ENCODE data around the gene PI4K2B. TPM values are rescaled to one million over a fixed set of nuclear protein-coding genes. Genes with fewer than 3 reads are reported as not detected.

Gene PI4K2B
- total RNA-seq, 5 donors from 2014 or later (not counting 1 experiment from before 2014, with no cell fraction given): 11.6 to 16.6 (median 14.6) TPM

DNA sequence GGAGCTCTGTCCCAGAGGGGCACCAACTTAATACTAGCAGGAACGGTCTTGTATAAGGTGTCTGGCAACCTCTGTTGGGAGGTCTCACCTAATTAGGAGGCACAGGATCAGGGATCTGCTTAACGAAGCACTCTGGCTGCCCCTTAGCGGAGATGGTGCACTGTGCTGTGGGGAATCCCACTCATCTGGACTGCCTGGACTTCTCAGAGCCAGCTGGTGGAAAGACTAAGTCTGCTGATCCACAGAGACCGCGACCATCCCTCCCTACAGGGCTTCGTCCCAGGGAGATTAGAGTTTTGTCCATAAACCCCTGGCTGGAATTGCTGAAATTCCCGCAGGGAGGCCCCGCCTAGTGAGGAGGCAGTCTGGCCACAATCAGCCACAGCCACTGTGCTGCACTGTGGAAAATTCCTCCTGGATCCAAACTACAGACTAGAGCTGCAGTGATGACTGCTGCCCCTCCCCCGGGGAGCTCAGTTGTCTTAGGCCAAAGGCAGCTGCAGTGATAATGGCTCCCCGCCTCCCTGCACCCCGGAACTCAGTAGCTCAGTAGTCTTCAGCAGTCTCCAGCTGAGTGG, 56.7 kb downstream of the PI4K2B start:
- H3K4me1 ChIP-seq (ENCODE audit: control insufficient read depth in 1 of 2, extremely low read depth in 1 of 2, insufficient read depth in 2 of 2, low read length in 2 of 2): no peaks in the 10 kb centered on the region
- ChIA-PET CTCF (no interaction called here), POLR2A (interaction anchor here in 1 of 2 donors (0.7 kb wide), 1 partner anchor 18 kb away, joined by 5 read pairs; no protein-coding TSS in a partner anchor)
- peaks cover 0 to 2% of the 10 kb centered on the region in 2 experiments for H3K27me3 ChIP-seq (replicated peaks in 1 of 2; ENCODE audit: control insufficient read depth in 2 of 2, extremely low read depth in 1 of 2, insufficient read depth in 2 of 2, low read length in 1 of 2)
- no peak for ATAC-seq (replicated peaks in 1 of 4)
- no peaks in the 10 kb centered on the region for H3K36me3 ChIP-seq (ENCODE audit: control insufficient read depth in 2 of 2, extremely low read depth in 1 of 2, insufficient read depth in 1 of 2, low read length in 1 of 2)
- no peak overlapping the region for H3K27ac ChIP-seq (ENCODE audit: low read length)
- peaks cover 4 to 7% of the 10 kb centered on the region in 2 donors for H3K27me3 Mint-ChIP-seq
- no peaks in the 10 kb centered on the region for H3K9me3 ChIP-seq
- H3K27ac Mint-ChIP-seq: no peak overlapping the region
- peaks cover 11% of the 10 kb centered on the region in 3 donors for H3K9me3 Mint-ChIP-seq
- DNase-seq: no peak
- no peaks in the 10 kb centered on the region for H3K4me1 Mint-ChIP-seq
- no peak overlapping the region for H3K4me3 ChIP-seq (ENCODE audit: control insufficient read depth in 1 of 2, extremely low read depth in 1 of 2, low read length in 1 of 2)
- 92% methylated on average over 7 of the region's 11 CpGs for WGBS (ENCODE audit: insufficient coverage)
- peaks cover 6% of the 10 kb centered on the region for H3K36me3 Mint-ChIP-seq
- H3K4me3 Mint-ChIP-seq: no peak overlapping the region

DNA sequence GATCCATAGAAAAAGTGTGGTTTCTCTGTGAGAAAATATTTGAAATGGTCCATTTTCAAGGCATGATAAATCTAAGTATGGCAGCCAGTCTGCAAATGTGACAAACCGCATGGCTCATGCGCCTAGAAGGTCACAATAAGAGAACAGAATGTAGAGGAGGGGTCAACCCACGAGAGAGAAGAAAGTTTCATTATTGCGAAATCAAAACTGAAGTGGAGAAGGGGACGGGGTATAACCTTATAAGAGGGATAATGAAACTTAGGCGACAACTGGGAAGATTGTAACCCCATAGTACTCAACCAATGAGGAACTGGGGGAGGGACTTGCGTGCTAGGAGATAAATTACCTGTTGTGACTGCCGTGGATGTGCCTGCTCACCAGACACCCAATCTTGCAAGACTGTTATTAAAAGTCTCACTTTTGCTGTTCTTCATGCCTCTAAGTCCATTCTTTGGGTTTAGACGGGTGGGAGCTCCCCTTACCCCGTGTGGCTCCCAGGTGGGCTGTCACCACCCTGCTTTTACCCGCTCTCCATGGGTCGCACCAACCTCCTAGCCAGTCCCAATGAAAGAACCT, 57.4 kb downstream of the PI4K2B start:
- Histone ChIP-seq H3K36me3 (ENCODE audit: control insufficient read depth in 2 of 2, extremely low read depth in 1 of 2, insufficient read depth in 1 of 2, low read length in 1 of 2) (no peaks in the 10 kb centered on the region), H3K4me1 (ENCODE audit: control insufficient read depth in 1 of 2, extremely low read depth in 1 of 2, insufficient read depth in 2 of 2, low read length in 2 of 2) (no peaks in the 10 kb centered on the region), H3K27ac (ENCODE audit: low read length) (no peak overlapping the region), H3K27me3 (replicated peaks in 1 of 2; ENCODE audit: control insufficient read depth in 2 of 2, extremely low read depth in 1 of 2, insufficient read depth in 2 of 2, low read length in 1 of 2) (peaks cover 0 to 2% of the 10 kb centered on the region in 2 experiments), H3K9me3 (no peaks in the 10 kb centered on the region), H3K4me3 (ENCODE audit: control insufficient read depth in 1 of 2, extremely low read depth in 1 of 2, low read length in 1 of 2) (no peak overlapping the region)
- peaks cover 4 to 7% of the 10 kb centered on the region in 2 donors for H3K27me3 Mint-ChIP-seq
- ATAC-seq (replicated peaks in 1 of 4) (no peak), DNase-seq (no peak)
- CTCF ChIA-PET: no interaction called here
- H3K9me3 Mint-ChIP-seq: peaks cover 11% of the 10 kb centered on the region in 3 donors
- H3K4me3 Mint-ChIP-seq: no peak overlapping the region
- no peak overlapping the region for H3K27ac Mint-ChIP-seq
- H3K4me1 Mint-ChIP-seq: no peaks in the 10 kb centered on the region
- 82% methylated on average over 6 of the region's 12 CpGs for WGBS (ENCODE audit: insufficient coverage)
- POLR2A ChIA-PET: interaction anchor here in 1 of 2 donors (0.7 kb wide), 1 partner anchor 114 kb away, joined by 3 read pairs; no protein-coding TSS in a partner anchor
- H3K36me3 Mint-ChIP-seq: peaks cover 6% of the 10 kb centered on the region

DNA sequence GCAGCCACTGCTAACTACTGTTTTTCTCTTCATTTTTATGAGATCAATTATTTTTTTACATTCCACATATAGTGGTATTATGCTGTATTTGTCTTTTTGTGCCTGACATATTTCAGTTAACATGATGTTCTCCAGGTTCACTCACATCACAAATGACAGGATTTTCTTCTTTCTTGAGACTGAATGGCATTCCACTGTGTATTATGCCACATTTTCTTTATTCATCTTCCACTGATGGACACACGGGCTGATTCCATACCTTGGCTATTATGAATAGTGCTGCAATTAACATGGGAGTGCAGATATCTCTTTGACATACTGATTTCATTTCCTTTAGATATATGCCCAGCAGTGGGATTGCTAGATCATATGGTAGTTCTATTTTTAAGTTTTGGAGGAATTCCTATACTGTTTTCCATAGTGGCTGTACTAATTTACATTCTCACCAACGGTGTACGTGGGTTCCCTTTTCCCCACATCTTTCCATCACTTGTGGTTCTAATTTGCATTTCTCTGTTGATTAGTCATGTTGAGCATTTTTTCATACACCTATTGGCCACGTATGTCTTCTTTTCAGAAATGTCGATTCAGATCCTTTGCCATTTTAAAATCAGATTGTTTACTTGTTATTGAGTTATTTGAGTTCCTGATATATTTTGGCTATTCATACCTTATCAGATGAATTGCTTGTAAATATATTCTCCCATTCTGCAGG, 63.9 kb downstream of the PI4K2B start:
- CTCF ChIA-PET: no interaction called here
- Histone ChIP-seq H3K4me1 (ENCODE audit: control insufficient read depth in 1 of 2, extremely low read depth in 1 of 2, insufficient read depth in 2 of 2, low read length in 2 of 2) (no peaks in the 10 kb centered on the region), H3K9me3 (no peaks in the 10 kb centered on the region), H3K36me3 (ENCODE audit: control insufficient read depth in 2 of 2, extremely low read depth in 1 of 2, insufficient read depth in 1 of 2, low read length in 1 of 2) (no peaks in the 10 kb centered on the region), H3K27ac (ENCODE audit: low read length) (no peak overlapping the region), H3K27me3 (replicated peaks in 1 of 2; ENCODE audit: control insufficient read depth in 2 of 2, extremely low read depth in 1 of 2, insufficient read depth in 2 of 2, low read length in 1 of 2) (peaks cover 0 to 13% of the 10 kb centered on the region in 2 experiments), H3K4me3 (ENCODE audit: control insufficient read depth in 1 of 2, extremely low read depth in 1 of 2, low read length in 1 of 2) (no peak overlapping the region)
- Mint-ChIP-seq H3K4me1 (no peaks in the 10 kb centered on the region), H3K27me3 (peaks cover 12% of the 10 kb centered on the region in 2 donors), H3K4me3 (no peak overlapping the region), H3K36me3 (no peaks in the 10 kb centered on the region), H3K27ac (no peak overlapping the region), H3K9me3 (no peaks in the 10 kb centered on the region)
- whole genome bisulfite sequencing (ENCODE audit: insufficient coverage): no CpG with 5 or more reads among the region's 5 CpGs
- POLR2A ChIA-PET: no interaction called here
- DNase-seq: no peak
- ATAC-seq (replicated peaks in 1 of 4): no peak

GRCh38 chr4:25299476-25300203, 65.8 kb downstream of the PI4K2B start:
- POLR2A ChIA-PET: no interaction called here
- H3K27me3 ChIP-seq (replicated peaks in 1 of 2; ENCODE audit: control insufficient read depth in 2 of 2, extremely low read depth in 1 of 2, insufficient read depth in 2 of 2, low read length in 1 of 2): peaks cover 0 to 11% of the 10 kb centered on the region in 2 experiments
- H3K27ac Mint-ChIP-seq: no peak overlapping the region

DNA sequence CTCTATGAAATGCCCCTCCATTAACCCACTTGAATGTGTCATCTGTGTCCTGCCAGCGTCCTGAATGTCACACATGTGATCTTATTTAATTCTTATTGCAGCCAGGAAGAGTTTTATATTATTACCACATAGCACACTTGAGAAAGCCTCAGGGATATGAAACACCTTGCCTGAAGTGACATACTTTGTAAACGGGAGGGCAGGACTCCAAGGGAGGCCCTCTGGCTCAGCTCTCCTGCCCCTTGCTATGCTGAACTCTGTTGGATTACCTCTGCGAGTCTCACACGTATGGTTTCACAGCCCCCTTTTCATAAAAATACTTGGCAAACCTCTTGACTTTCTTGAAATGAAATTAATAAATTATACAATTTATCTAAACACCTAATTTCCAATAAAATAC, 67.6 kb downstream of the PI4K2B start:
- Mint-ChIP-seq H3K4me3 (no peak overlapping the region), H3K36me3 (no peaks in the 10 kb centered on the region), H3K9me3 (no peaks in the 10 kb centered on the region)

More at GRCh38 chr4:25299476-25300203, 65.8 kb downstream of the PI4K2B start:
- Mint-ChIP-seq H3K36me3 (no peaks in the 10 kb centered on the region), H3K4me1 (no peaks in the 10 kb centered on the region), H3K9me3 (no peaks in the 10 kb centered on the region), H3K4me3 (no peak overlapping the region), H3K27me3 (peaks cover 16 to 21% of the 10 kb centered on the region in 2 donors)
- Histone ChIP-seq H3K36me3 (ENCODE audit: control insufficient read depth in 2 of 2, extremely low read depth in 1 of 2, insufficient read depth in 1 of 2, low read length in 1 of 2) (no peaks in the 10 kb centered on the region), H3K4me1 (ENCODE audit: control insufficient read depth in 1 of 2, extremely low read depth in 1 of 2, insufficient read depth in 2 of 2, low read length in 2 of 2) (no peaks in the 10 kb centered on the region), H3K4me3 (ENCODE audit: control insufficient read depth in 1 of 2, extremely low read depth in 1 of 2, low read length in 1 of 2) (no peak overlapping the region), H3K27ac (ENCODE audit: low read length) (no peak overlapping the region), H3K9me3 (no peaks in the 10 kb centered on the region)
- DNase-seq: no peak
- ATAC-seq (replicated peaks in 1 of 4): no peak
- CTCF ChIA-PET: interaction anchor here (0.5 to 1.6 kb wide), 2 partner anchors 13 to 169 kb away, joined by 3 to 6 read pairs; no protein-coding TSS in a partner anchor
- WGBS (ENCODE audit: insufficient coverage): 63% methylated on average over 5 of the region's 10 CpGs

DNA sequence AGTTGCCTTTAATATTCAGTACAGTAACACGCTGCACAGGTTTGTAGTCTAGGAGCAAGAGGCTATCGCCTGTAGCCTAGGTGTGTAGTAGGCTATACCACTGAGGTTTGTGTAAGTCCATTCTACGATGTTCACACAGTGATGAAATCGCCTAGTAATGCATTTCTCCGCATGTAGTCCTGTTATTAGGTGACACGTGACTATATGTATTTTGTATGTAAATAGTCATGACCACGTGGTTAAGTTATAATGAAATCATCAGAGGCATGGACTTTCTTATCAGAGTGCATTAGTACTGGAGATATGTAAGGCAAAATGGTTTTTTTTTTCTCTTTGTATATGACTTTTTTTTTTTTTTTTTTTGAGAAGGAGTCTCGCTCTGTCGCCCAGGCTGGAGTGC, 68.8 kb downstream of the PI4K2B start:
- 78% methylated on average over 5 of the region's 9 CpGs for WGBS (ENCODE audit: insufficient coverage)
- Mint-ChIP-seq H3K27ac (no peak overlapping the region), H3K36me3 (no peaks in the 10 kb centered on the region), H3K27me3 (peaks cover 16 to 25% of the 10 kb centered on the region in 2 donors), H3K4me3 (no peak overlapping the region), H3K9me3 (no peaks in the 10 kb centered on the region), H3K4me1 (no peaks in the 10 kb centered on the region)
- Histone ChIP-seq H3K36me3 (ENCODE audit: control insufficient read depth in 2 of 2, extremely low read depth in 1 of 2, insufficient read depth in 1 of 2, low read length in 1 of 2) (no peaks in the 10 kb centered on the region), H3K27me3 (replicated peaks in 1 of 2; ENCODE audit: control insufficient read depth in 2 of 2, extremely low read depth in 1 of 2, insufficient read depth in 2 of 2, low read length in 1 of 2) (peaks cover 0 to 19% of the 10 kb centered on the region in 2 experiments), H3K4me1 (ENCODE audit: control insufficient read depth in 1 of 2, extremely low read depth in 1 of 2, insufficient read depth in 2 of 2, low read length in 2 of 2) (no peaks in the 10 kb centered on the region), H3K9me3 (no peaks in the 10 kb centered on the region), H3K27ac (ENCODE audit: low read length) (no peak overlapping the region), H3K4me3 (ENCODE audit: control insufficient read depth in 1 of 2, extremely low read depth in 1 of 2, low read length in 1 of 2) (no peak overlapping the region)
- ChIA-PET CTCF (no interaction called here), POLR2A (interaction anchor here in 1 of 2 donors (0.6 kb wide), 1 partner anchor 9 kb away, joined by 8 read pairs; no protein-coding TSS in a partner anchor)
- ATAC-seq (replicated peaks in 1 of 4) (no peak), DNase-seq (no peak)

More for the DNA sequence above, 67.6 kb downstream of the PI4K2B start:
- CTCF ChIA-PET: no interaction called here
- ATAC-seq (replicated peaks in 1 of 4) (no peak), DNase-seq (no peak)
- no peaks in the 10 kb centered on the region for H3K9me3 ChIP-seq
- no peak overlapping the region for H3K4me3 ChIP-seq (ENCODE audit: control insufficient read depth in 1 of 2, extremely low read depth in 1 of 2, low read length in 1 of 2)
- no peaks in the 10 kb centered on the region for H3K4me1 ChIP-seq (ENCODE audit: control insufficient read depth in 1 of 2, extremely low read depth in 1 of 2, insufficient read depth in 2 of 2, low read length in 2 of 2)
- no peaks in the 10 kb centered on the region for H3K36me3 ChIP-seq (ENCODE audit: control insufficient read depth in 2 of 2, extremely low read depth in 1 of 2, insufficient read depth in 1 of 2, low read length in 1 of 2)
- no peak overlapping the region for H3K27ac ChIP-seq (ENCODE audit: low read length)
- peaks cover 0 to 15% of the 10 kb centered on the region in 2 experiments for H3K27me3 ChIP-seq (replicated peaks in 1 of 2; ENCODE audit: control insufficient read depth in 2 of 2, extremely low read depth in 1 of 2, insufficient read depth in 2 of 2, low read length in 1 of 2)
- Mint-ChIP-seq H3K27me3 (peaks cover 16 to 20% of the 10 kb centered on the region in 2 donors), H3K27ac (no peak overlapping the region), H3K4me1 (no peaks in the 10 kb centered on the region)
- WGBS (ENCODE audit: insufficient coverage): 90% methylated on average over 1 of the region's 4 CpGs
- POLR2A ChIA-PET: no interaction called here
